HG02623 (cell line): ENCODE measurements around the gene SMYD3.
A peak's percentile ranks its signal among the peaks of the same experiment; 100 is the strongest.

ENCODE experiments used
- ATAC-seq: cut with Tn5 transposase; IDR thresholded peaks from one replicate; pipeline ENCODE4 v1.9.1; 2021; ENCODE audit warnings: moderate library complexity; ENCODE audit not compliant: unreplicated experiment

Gene SMYD3

DNA sequence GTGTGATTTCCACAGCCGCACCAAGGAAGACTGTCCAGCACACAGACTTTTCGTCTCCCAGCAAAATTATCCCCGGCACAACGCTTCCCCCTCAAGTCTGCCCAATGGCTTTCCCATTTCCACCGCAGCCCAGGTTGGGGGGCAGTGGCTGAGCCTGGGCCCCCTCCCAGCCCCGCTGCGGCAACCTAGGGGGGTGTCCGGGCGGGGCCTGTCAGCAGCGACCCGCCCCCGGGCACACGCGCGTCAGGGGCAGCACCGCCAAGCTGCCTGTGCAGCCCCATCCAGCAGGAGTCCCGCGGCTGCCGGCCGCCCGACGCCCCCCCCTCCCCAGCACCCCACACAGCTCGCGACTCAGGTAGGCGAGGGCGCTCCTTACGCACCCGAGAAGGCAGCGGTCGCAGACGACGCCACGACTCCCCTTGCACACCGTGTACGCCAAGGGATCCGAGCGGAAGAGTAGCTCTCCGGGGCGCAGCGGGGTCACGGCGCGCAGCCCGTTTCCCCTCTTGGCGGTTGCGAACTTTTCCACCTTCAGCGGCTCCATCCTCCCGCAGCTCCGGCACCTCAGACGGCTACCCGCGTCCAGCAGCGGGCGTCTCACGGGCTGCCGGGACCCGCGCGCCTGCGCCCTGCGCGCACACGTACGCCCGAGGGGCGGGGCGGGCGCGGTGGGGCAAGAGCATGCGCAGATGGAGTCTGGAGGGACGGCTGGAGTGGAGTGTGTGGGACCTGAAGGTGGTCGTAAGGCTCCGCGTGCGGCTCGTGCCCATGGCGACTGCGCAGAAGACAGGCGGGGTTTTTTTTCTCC is at the start of gene SMYD3:
SMYD3 (minus strand) TSS at position 606 of the 808 bp plus-strand sequence.
- ATAC-seq, result peak; percentile 87

DNA sequence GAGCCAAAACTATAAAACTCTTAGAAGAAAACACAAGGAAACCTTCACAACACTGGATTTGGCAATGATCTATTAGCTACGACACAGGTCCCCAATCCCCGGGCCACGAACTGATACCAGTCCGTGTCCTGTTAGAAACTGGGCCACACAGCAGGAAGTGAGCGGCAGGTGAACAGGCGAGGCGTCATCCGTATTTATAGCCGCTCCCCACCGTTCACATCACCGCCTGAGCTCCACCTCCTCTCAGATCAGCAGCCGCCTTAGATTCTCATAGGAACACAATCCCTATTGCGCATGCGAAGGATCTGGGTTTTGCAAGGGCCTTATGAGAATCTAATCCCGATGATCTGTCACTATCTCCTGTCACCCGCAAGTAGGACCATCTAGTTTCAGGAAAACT is 47.1 kb upstream of the SMYD3 start:
- ATAC-seq, result no peak

DNA sequence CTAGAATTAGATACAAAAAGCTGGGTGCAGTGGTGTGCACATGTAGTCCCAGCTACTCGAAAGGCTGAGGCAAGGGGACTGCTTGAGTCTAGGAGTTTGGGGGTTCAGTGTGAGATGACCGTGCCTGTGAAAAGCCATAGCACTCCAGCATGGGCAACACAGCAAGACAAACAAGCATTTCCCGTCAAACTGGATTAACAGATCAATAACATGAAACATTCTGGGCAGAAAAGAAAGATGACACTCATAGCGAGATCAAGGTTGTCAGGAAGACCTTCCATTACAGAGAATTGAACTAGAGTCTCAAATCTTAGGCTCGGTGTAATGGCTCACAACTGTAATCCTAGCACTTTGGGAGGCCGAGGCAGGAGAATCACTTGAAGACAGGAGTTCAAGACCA is 45.0 kb upstream of the SMYD3 start:
- no peak for ATAC-seq

DNA sequence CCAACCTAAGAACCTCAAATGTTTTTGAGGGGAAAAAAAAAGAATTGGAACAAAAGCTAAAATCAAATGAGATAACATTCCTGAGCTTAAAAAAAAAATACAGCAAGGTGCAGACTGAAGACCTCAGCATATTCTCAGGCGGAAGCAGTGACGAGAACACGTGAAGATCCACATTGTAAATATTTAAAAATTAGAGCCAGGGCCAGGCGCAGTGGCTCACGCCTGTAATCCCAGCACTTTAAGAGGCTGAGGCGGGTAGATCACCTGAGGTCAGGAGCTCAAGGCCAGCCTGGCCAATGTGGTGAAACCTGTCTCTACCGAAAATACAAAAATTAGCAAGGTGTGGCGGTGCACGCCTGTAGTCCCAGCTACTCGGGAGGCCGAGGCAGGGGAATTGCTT is 43.3 kb upstream of the SMYD3 start:
- ATAC-seq, result no peak

DNA sequence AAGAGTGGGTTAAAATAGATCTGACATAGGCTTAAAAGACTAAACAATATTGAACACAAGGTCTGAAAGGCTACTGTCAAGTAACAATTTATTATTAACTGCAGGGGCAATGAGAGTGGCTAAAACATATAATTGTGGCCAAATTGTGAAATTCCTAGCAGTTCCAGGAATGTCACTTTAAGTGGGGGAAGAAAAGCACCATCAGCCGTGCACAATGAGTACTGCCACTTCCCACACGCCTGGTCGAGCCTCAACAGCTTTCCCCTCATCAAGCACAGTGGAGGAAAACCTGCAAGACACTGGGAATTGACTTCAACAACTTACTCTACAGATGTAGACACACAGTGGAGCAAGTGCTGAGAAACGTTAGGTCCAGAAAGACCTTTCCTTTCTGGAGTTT is 42.6 kb upstream of the SMYD3 start:
- no peak for ATAC-seq

DNA sequence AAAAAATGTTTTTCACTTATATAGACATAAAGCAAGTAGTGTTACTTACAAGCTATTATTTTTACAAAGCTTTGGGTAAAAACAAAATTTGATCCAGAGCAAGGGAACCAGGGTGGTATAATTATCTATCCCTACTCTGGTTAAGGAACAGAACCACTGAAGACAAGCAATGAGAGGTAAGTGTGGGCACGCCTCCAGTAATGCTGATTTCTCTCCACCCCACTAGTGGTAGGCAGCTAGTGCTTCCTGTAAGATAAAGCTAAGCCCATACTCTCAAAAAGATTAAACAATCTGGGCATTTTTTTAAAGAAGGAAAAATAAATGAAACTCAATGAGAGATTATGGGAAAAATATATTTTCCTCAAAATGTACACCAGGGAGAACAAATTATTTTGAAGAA is 36.9 kb upstream of the SMYD3 start:
- ATAC-seq, result no peak

DNA sequence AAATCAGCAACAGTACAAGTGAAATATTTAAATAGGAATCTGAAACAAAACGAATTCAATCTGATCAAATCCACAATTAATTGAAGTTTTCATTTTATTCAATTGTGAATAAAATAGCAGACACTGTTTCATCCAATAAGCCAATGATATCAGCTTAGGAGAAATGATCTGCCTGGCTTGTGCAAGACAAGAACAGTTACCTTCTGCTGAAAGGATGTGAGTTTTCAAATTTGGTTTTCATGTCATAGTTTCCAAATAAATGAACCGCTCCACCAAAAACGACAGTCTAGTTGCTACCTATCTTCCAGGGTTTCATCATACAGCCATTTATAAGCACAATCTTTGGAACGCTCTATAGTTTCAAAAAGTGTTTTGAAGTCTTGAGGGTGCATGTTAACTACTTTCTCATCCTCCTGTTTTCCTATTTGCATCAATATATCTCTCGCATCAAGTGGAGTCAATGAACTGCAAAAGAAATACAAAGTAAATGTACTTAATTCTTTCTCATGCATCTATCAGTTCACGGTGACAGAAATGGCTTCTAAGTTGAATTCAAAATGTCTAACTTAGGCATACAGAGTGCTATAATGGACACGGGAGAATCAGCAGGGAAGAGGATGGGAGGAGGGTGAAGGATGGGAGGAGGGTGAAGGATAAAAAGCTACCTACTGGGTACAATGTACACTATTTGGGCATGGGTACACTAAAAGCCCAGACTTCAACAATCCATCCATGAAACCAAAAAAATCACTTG is 33.8 kb upstream of the SMYD3 start:
- ATAC-seq, result no peak

DNA sequence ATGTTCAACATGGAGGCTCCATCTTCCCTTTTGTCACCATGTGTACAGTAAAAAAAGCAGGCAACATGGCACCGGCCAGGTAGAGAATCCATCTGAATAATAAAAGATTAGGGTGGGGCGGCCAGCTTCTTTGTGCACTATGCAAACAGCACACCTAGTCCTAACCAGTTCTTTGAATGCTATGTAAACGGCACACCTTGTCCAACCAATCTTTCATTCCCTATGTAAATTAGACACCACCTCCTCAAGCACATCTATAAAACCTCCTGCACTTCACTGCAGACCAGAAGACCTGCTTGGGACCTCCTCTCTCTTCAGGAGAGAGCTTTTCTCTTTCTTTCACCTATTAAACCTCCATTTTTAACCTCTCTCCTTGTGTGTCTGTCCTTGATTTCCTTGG is 30.8 kb upstream of the SMYD3 start:
- ATAC-seq, result no peak

DNA sequence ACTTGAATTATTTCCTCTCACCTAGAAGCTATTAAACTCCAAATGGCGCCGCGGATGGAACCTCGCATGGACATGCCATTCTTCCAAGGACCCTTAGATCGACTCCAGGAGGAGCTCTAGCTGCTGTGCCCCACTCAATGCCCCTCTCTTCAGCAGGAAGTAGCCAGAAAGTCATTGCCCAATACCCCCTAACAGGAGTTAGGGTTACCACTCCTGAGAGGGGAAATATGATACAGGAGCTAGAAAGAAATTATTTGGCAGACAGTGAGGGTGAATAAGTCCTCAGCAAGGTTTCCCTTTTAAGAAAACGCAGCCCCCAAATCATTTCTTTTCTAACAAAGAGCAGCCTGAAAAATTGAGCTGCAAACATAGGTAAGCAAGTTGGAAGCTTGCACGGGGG is 30.4 kb upstream of the SMYD3 start:
- no peak for ATAC-seq

DNA sequence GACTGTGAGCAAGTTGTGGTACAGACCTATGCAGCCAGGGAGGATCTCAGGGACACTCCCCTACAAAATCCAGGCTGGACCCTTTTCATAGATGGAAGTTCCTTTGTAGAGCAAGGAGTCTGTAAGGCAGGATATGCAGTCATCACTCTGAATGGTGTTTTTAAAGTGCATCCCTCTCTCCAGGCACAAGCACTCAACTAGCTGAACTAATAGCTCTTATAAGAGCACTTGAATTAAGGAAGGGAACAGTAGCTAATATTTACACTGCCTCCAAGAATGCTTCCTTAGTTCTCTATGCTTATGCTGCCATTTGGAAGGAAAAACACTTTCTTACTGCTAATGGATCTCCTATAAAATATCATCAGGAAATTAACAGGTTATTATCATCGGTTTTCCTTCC is 27.0 kb upstream of the SMYD3 start:
- no peak for ATAC-seq

DNA sequence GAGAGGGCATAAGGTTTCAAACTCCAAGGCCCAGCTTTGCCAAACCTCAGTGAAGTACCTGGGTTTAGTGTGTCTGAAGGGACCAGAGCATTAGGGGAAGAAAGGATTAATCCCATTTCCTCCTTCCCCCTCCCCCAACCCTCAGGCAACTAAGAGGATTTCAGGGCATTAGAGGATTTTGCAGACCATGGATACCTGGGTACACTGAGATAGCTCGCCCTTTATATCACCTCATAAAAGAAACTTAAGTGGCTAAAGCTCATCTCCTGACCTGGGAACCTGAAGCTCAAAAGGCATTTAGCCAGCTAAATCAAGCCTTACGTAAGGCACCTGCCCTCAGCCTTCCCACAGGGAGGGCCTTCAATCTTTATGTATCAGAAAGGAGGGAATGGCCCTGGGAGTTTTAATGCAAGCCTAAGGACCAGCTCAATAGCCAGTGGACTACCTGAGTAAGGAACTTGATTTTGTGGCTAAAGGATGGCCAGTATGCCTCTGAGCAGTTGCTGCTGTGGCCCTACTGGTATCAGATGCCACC is 26.4 kb upstream of the SMYD3 start:
- no peak for ATAC-seq

DNA sequence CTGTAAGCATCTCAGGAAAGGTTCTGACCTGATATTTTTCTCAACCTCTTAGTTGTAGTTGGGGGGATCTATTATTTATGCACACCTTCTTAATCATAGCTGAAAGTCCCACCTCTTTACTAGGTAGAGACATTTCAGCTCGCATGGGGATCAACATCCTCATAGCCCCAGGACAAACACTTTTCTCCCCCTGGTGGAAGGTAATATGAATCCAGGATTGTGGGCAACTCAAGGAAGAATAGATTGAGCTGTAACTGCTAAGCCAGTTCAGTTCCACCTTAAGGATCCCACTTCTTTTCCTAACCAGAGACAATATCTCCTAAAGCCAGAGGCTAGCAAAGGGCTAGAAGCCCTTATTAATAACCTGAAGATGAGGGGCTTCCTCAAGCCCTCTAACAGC is 25.4 kb upstream of the SMYD3 start:
- no peak for ATAC-seq

DNA sequence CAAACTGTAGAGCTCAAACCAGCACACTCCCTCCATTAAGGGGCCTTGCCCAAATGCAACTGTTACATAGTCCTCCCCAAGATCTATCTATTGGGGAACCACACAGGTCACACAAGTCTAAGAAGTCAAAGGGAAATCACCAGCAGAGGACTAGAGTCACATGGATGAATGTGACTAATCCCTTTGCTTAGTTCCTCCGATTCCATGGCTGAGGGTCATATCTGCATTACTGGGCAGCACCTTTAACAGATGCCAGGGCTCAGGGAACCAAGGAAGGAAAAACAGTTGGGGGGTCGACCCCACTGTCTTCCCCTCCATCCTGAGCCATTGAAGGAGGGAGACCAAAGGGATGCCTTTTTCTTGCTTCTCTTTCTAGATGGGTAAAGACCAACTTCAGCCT is 23.4 kb upstream of the SMYD3 start:
- no peak for ATAC-seq

DNA sequence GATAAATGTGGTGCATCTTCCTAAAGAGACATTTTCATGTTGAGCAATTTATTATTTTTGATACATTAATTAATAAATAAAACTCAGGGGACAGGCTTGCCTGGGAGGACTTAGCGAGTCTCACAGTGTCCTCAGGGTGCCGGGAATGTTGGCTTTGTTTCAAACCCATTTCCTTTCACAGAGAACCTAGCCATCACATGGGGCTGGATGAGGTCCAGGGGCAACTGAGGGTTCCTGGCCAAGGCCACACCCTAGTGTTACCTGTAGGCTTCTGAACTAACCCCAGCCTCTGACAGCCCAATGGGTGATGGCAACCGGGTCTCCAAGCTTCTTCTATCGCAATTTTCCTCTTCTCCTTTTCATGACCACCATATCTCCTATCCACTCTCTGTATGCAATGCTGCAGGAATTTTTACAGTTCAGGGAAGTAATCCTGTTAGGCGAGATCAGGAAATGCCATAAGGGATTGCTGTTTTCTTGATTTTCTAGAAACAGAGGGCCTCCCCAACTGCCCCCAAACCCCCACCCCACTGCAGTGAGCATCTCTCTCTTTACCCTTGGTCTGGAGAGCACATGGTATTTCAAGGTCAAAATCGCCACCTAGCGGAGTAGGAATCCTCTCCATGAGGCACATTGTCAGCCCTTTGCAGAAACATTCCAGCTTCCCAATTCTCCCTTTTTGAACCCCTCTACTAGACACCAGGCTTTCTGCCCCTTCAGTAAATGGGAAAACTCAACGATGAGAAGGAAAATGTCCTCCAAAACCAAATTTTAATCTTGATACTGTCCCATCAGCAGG is 22.1 kb upstream of the SMYD3 start:
- no peak for ATAC-seq

DNA sequence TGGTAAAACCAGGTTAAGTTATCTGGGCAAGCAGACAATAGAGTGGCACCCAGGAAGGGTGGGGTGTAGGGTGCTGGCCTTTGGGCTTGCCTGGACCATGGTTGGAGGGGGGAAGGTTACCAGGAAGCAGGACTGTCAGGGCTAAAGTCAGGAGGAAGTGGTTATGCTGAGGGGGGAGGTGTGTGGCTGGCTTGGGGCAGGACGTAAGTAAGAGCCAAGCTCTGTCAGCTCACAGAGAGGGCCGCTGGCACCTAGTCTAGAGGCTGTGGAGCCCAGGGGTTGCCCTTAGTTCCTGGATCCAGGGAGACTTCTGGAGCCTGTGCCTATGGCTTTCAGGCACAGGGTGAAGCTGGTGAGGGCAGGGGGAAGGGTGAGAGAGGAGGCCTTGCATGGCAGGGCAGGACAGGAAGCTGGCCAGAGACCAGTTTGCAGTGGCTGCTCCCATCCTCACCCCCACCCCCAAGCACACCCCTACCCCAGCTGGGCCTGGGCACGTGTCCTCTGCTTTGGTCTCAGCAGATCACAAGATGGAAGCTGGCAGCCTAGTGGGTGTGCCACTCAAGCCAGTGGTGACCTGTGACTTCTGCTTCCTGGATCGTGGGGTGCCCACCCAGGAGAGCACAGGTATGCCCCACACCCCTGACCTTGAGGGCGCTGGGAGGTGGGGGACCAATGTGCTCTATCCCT is 20.5 kb upstream of the SMYD3 start:
- no peak for ATAC-seq

DNA sequence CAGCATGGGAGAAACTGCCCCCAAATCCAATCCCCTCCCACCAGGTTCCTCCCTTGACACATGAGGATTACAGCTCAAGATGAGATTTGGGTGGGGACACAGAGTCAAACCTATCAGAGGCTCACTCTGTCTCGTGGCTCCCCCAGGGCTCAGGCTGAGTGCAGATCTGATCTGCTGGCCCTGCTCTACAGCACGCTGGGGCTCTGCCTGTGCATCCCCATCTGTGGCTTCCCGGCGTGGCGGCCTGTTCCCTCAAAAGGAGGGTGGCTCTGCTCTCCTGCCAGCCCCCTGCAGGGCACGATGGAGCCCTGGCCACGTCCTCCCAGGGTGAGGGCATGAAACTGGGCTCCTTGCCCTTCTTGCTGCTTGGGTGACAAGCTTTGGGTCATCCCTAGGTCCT is 19.8 kb upstream of the SMYD3 start:
- no peak for ATAC-seq

DNA sequence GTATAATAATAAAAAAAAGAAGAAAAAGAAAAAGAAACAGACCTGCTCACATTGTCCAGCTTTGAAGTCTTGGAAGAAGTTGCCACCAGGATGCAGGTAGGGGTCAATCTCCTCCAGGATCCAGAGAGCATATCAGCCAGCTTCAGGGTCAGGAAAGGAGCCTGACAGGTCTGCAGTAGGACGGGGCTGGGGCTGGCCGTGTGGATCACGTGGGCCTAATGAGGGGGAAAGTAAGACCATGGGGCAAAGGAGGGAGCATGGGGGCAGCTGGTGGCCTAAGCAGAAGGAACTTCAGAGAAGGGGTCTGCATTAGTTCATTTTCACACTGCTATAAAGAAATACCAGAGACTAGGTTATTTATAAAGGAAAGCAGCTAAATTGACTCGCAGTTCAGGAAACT is 19.3 kb upstream of the SMYD3 start:
- ATAC-seq, result no peak

DNA sequence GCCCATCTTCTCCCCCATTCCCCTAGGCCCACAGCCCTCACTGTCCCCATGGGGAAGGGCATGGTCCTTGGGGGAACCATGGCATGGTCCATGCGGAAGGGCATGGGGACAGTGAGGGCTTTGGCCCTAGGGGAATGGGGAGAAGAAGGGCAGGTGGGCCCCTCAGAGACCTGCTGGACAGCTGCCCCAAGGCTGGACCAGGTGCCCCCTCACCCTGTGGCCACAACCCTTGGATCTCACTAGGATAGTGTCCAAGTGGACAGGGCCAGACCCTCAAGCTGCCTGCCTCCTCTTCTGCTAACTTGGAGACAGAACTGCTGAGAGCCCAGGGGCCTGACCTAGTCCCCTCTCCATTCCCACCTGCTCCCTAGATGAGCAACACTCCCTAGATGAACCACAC is 12.4 kb upstream of the SMYD3 start:
- ATAC-seq, result no peak

DNA sequence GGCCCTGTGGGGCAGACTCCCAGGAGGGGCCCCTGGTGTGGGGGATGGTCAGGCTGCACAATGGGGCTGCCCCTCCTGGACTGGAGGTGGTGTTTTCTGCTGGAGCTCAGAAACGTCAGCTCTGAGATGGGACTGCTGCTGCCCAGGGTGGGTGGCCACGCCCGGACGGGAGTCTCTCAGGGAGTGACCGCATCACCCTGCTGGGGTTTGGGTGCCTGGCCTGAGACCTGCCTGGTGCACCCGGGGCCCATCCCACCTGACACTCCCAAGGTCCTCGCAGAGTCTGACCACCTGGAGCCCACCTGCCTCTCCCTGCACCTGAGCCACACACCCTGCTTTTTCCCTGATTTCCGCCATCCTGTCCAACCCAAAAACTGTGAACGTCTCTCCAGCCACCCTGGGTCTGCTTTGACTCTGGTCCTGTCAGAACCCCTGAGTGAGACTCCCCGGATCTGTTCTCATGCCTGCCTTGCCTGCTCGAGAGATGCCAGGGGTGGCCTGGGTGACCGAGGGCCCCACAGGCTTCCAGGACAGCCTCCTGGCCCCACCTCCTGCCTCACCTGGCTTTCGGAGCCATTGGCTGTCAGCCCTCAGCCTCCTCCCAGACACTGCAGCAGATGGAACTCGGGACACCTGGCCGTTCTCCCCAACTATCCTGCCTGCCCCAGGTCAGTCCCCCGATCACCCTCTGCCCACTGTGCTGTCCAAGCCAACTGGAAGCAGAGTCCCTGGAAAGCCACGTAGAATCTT is 11.6 kb upstream of the SMYD3 start:
- ATAC-seq, result no peak

DNA sequence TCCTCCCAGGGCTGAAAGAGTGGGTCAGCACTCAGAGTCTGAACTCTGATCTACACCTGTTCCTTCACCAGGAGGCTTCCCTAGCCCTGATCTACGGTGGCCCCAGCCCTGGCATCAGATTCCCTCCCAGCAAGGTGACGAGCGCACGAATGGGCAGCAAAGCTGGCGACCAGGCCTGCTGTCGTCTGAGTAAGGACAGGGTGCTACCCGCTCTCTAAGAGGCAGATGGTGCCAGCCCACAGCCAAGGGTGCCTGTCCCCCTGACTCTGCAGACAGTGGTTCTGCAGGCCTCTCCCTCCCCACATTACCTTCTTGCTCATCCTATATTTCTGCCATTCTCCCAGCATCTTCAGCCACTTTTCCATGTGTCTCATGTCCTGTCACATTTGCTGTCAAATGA is 10.3 kb upstream of the SMYD3 start:
- no peak for ATAC-seq
